ENCODE data around the gene PPM1D.

DNA sequence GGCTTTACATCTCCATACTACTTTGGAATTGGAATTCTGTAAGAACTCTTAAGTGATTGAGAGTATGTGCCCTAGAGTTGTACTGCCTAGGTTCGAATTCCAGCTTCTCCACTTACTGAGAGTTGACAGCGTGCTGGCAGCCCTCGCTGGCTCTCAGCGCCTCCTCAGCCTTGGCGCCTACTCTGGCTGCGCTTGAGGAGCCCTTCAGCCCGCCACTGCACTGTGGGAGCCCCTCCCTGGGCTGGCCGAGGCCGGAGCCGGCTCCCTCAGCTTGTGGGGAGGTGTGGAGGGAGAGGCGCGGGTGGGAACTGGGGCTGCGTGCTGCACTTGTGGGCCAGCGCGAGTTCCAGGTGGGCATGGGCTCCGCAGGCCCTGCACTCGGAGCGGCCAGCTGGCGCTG lies 13.3 kb downstream of the PPM1D start:
- TF ChIP-seq, protein P1, sequence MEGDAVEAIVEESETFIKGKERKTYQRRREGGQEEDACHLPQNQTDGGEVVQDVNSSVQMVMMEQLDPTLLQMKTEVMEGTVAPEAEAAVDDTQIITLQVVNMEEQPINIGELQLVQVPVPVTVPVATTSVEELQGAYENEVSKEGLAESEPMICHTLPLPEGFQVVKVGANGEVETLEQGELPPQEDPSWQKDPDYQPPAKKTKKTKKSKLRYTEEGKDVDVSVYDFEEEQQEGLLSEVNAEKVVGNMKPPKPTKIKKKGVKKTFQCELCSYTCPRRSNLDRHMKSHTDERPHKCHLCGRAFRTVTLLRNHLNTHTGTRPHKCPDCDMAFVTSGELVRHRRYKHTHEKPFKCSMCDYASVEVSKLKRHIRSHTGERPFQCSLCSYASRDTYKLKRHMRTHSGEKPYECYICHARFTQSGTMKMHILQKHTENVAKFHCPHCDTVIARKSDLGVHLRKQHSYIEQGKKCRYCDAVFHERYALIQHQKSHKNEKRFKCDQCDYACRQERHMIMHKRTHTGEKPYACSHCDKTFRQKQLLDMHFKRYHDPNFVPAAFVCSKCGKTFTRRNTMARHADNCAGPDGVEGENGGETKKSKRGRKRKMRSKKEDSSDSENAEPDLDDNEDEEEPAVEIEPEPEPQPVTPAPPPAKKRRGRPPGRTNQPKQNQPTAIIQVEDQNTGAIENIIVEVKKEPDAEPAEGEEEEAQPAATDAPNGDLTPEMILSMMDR (IDR thresholded peaks at IDR 0.05) = no peak
- TF ChIP-seq EP300 (IDR thresholded peaks at IDR 0.05) (no peak), POLR2A (IDR thresholded peaks at IDR 0.05) (no peak), POLR2AphosphoS5 (IDR thresholded peaks at IDR 0.05) (no peak)
